Activated naive CD8-positive, alpha-beta T cell (primary cell): ENCODE measurements around the gene EHMT1.
A peak's percentile ranks its signal among the peaks of the same experiment; 100 is the strongest.
"Not testable (repeated sequence)": the region's sequence is repeated elsewhere in the genome, so short reads cannot be mapped to it uniquely, and the experiment has no call there.

Source experiments
- H3K27ac Mint-ChIP-seq: one replicate; pipeline ENCODE4 v1.8.0; 2021; ENCODE audit warnings: mixed read lengths
- H3K27me3 Mint-ChIP-seq: one replicate; pipeline ENCODE4 v1.8.0; 2021; ENCODE audit warnings: mixed read lengths
- H3K36me3 Mint-ChIP-seq: one replicate; pipeline ENCODE4 v1.8.0; 2021; ENCODE audit warnings: mixed read lengths
- H3K4me1 Mint-ChIP-seq: one replicate; pipeline ENCODE4 v1.8.0; 2021; ENCODE audit warnings: low read depth, mixed read lengths
- H3K4me3 Mint-ChIP-seq: one replicate; pipeline ENCODE4 v1.8.0; 2021; ENCODE audit warnings: mild to moderate bottlenecking, mixed read lengths
- H3K9me3 Mint-ChIP-seq: one replicate; pipeline ENCODE4 v1.8.0; 2021; ENCODE audit warnings: low read depth, mixed read lengths

The EHMT1 gene

GRCh38 chr9:137724818-137725240 lies 106.0 kb downstream of the EHMT1 start:
- Mint-ChIP-seq H3K4me3 (no peak overlapping the region), H3K9me3 (peaks cover 8% of the 10 kb centered on the region), H3K4me1 (peaks cover 43% of the 10 kb centered on the region), H3K27ac (peak overlapping the region; percentile 28), H3K36me3 (peaks cover 27% of the 10 kb centered on the region), H3K27me3 (no peaks in the 10 kb centered on the region)

- Mint-ChIP-seq H3K4me1 (peaks cover 43% of the 10 kb centered on the region), H3K27ac (peak overlapping the region; percentile 34), H3K27me3 (no peaks in the 10 kb centered on the region), H3K9me3 (peaks cover 8% of the 10 kb centered on the region), H3K36me3 (peaks cover 31% of the 10 kb centered on the region), H3K4me3 (no peak overlapping the region)
Observed at GRCh38 chr9:137725598-137725997, 106.8 kb downstream of the EHMT1 start.

GRCh38 chr9:137726336-137726735 lies 107.5 kb downstream of the EHMT1 start:
- H3K4me1 Mint-ChIP-seq = peaks cover 43% of the 10 kb centered on the region

GRCh38 chr9:137726764-137727163 lies 108.0 kb downstream of the EHMT1 start:
- H3K27ac Mint-ChIP-seq = peak overlapping the region; percentile 54
- H3K4me1 Mint-ChIP-seq = peaks cover 39% of the 10 kb centered on the region
- peaks cover 27% of the 10 kb centered on the region for H3K36me3 Mint-ChIP-seq
- H3K4me3 Mint-ChIP-seq = peak overlapping the region; percentile 17
- H3K9me3 Mint-ChIP-seq = peaks cover 8% of the 10 kb centered on the region
- no peaks in the 10 kb centered on the region for H3K27me3 Mint-ChIP-seq

More at GRCh38 chr9:137726336-137726735, 107.5 kb downstream of the EHMT1 start:
- H3K36me3 Mint-ChIP-seq = peaks cover 31% of the 10 kb centered on the region
- not testable (repeated sequence) for H3K27ac Mint-ChIP-seq, H3K27me3 Mint-ChIP-seq, H3K9me3 Mint-ChIP-seq, H3K4me3 Mint-ChIP-seq

- peaks cover 29% of the 10 kb centered on the region for H3K4me1 Mint-ChIP-seq
- peaks cover 8% of the 10 kb centered on the region for H3K9me3 Mint-ChIP-seq
Observed at GRCh38 chr9:137727716-137728115, 108.9 kb downstream of the EHMT1 start.

GRCh38 chr9:137728444-137729311 lies 109.9 kb downstream of the EHMT1 start:
- Mint-ChIP-seq H3K27ac (no peak overlapping the region), H3K36me3 (peaks cover 39% of the 10 kb centered on the region), H3K4me1 (peaks cover 26% of the 10 kb centered on the region), H3K27me3 (no peaks in the 10 kb centered on the region), H3K9me3 (peaks cover 9% of the 10 kb centered on the region), H3K4me3 (no peak overlapping the region)

More at GRCh38 chr9:137727716-137728115, 108.9 kb downstream of the EHMT1 start:
- Mint-ChIP-seq H3K36me3 (peaks cover 30% of the 10 kb centered on the region), H3K27me3 (no peaks in the 10 kb centered on the region), H3K27ac (no peak overlapping the region), H3K4me3 (no peak overlapping the region)

GRCh38 chr9:137731216-137731946 lies 112.6 kb downstream of the EHMT1 start:
- peaks cover 10% of the 10 kb centered on the region for H3K4me1 Mint-ChIP-seq
- no peak overlapping the region for H3K4me3 Mint-ChIP-seq
- H3K27ac Mint-ChIP-seq = no peak overlapping the region
- H3K36me3 Mint-ChIP-seq = peaks cover 41% of the 10 kb centered on the region
- H3K27me3 Mint-ChIP-seq = no peaks in the 10 kb centered on the region
- peaks cover 12% of the 10 kb centered on the region for H3K9me3 Mint-ChIP-seq

- no peaks in the 10 kb centered on the region for H3K27me3 Mint-ChIP-seq
- H3K4me3 Mint-ChIP-seq = no peak overlapping the region
- H3K9me3 Mint-ChIP-seq = peaks cover 9% of the 10 kb centered on the region
- peaks cover 38% of the 10 kb centered on the region for H3K36me3 Mint-ChIP-seq
- H3K4me1 Mint-ChIP-seq = peaks cover 4% of the 10 kb centered on the region
- H3K27ac Mint-ChIP-seq = no peak overlapping the region
Observed at GRCh38 chr9:137731947-137732813, 113.4 kb downstream of the EHMT1 start.

- peaks cover 39% of the 10 kb centered on the region for H3K36me3 Mint-ChIP-seq
- no peak overlapping the region for H3K27ac Mint-ChIP-seq
- no peaks in the 10 kb centered on the region for H3K27me3 Mint-ChIP-seq
- H3K4me1 Mint-ChIP-seq = peaks cover 1% of the 10 kb centered on the region
- no peak overlapping the region for H3K4me3 Mint-ChIP-seq
- H3K9me3 Mint-ChIP-seq = peaks cover 9% of the 10 kb centered on the region
Observed at GRCh38 chr9:137733429-137733828, 114.6 kb downstream of the EHMT1 start.

GRCh38 chr9:137734181-137734580 lies 115.4 kb downstream of the EHMT1 start:
- H3K27me3 Mint-ChIP-seq = no peaks in the 10 kb centered on the region
- peaks cover 3% of the 10 kb centered on the region for H3K4me1 Mint-ChIP-seq
- H3K27ac Mint-ChIP-seq = no peak overlapping the region
- H3K4me3 Mint-ChIP-seq = no peak overlapping the region
- H3K9me3 Mint-ChIP-seq = peaks cover 9% of the 10 kb centered on the region
- peaks cover 39% of the 10 kb centered on the region for H3K36me3 Mint-ChIP-seq

- H3K9me3 Mint-ChIP-seq, H3K27me3 Mint-ChIP-seq, H3K4me1 Mint-ChIP-seq, H3K4me3 Mint-ChIP-seq: not testable (repeated sequence)
- peak overlapping the region; percentile 58 for H3K27ac Mint-ChIP-seq
- peaks cover 27% of the 10 kb centered on the region for H3K36me3 Mint-ChIP-seq
Observed at GRCh38 chr9:137738182-137738696, 119.4 kb downstream of the EHMT1 start.

GRCh38 chr9:137738703-137739102 lies 119.9 kb downstream of the EHMT1 start:
- Mint-ChIP-seq H3K27ac (no peak overlapping the region), H3K36me3 (peaks cover 24% of the 10 kb centered on the region)

GRCh38 chr9:137739371-137740309 lies 120.8 kb downstream of the EHMT1 start:
- H3K27me3 Mint-ChIP-seq = no peaks in the 10 kb centered on the region

More at GRCh38 chr9:137738703-137739102, 119.9 kb downstream of the EHMT1 start:
- peaks cover 7% of the 10 kb centered on the region for H3K9me3 Mint-ChIP-seq
- H3K4me1 Mint-ChIP-seq = peaks cover 1% of the 10 kb centered on the region
- no peaks in the 10 kb centered on the region for H3K27me3 Mint-ChIP-seq
- H3K4me3 Mint-ChIP-seq = no peak overlapping the region

More at GRCh38 chr9:137739371-137740309, 120.8 kb downstream of the EHMT1 start:
- Mint-ChIP-seq H3K9me3 (no peaks in the 10 kb centered on the region), H3K27ac (no peak overlapping the region), H3K36me3 (peaks cover 15% of the 10 kb centered on the region), H3K4me1 (peaks cover 1% of the 10 kb centered on the region), H3K4me3 (no peak overlapping the region)
